ENCODE results near the gene ACTA1. TPM values are rescaled to one million over a fixed set of nuclear protein-coding genes. Genes with fewer than 3 reads are reported as not detected.

Gene ACTA1
- total and polyA plus RNA-seq, 9 of the 15 experiments (the other 6 are each of a cell fraction or from before 2014, with no cell fraction given), result 0.07 to 0.36 TPM; not detected in 7

DNA sequence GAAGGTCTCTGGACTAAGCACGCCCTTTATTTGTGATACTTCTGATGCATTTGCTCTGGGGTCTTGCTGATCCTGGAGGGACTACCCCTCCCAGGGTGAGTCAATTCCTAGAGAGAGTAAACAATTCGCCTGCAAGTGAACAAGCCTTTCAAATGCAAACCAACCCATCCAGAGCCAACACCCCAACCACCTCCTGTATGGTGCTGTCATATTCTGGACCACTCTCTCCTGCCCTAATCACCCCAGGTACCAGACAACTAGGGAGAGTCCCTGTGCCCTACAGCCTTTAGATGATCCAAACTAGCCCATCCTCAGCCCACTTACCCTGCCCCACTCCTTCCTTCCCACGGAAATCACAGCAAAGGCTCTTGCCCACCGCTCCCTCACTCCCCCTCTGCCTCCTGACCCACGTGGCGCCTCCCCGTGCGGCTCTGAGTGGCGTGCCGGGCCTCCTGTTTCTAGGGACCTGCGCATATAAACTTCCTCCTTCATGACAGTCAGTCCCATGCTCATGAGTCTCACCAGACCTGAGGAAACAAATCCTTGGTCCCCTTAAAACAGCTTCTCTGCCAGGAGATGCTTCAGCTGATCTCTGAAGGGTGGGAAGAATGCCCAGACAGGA is 37.2 kb downstream of the ACTA1 start:
- FAIRE-seq, result no peak
- H3K9ac ChIP-seq (ENCODE audit: insufficient read depth in 1 of 2, low read depth in 2 of 2, low read length in 2 of 2), result no peak overlapping the region
- TF ChIP-seq SUPT5H (IDR thresholded peaks at IDR 0.05) (no peak), SOX6 (IDR thresholded peaks at IDR 0.05) (no peak), NRF1 (conservative IDR thresholded peaks at IDR 0.05 in 1 of 2, IDR thresholded peaks at IDR 0.05 in 1 of 2) (peak; percentile 62 to 69)
- TF ChIP-seq, protein P1, sequence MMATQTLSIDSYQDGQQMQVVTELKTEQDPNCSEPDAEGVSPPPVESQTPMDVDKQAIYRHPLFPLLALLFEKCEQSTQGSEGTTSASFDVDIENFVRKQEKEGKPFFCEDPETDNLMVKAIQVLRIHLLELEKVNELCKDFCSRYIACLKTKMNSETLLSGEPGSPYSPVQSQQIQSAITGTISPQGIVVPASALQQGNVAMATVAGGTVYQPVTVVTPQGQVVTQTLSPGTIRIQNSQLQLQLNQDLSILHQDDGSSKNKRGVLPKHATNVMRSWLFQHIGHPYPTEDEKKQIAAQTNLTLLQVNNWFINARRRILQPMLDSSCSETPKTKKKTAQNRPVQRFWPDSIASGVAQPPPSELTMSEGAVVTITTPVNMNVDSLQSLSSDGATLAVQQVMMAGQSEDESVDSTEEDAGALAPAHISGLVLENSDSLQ (IDR thresholded peaks at IDR 0.05), result peak; percentile 39; the same call in 1 of the 2 replicates
- TF ChIP-seq, protein P2, sequence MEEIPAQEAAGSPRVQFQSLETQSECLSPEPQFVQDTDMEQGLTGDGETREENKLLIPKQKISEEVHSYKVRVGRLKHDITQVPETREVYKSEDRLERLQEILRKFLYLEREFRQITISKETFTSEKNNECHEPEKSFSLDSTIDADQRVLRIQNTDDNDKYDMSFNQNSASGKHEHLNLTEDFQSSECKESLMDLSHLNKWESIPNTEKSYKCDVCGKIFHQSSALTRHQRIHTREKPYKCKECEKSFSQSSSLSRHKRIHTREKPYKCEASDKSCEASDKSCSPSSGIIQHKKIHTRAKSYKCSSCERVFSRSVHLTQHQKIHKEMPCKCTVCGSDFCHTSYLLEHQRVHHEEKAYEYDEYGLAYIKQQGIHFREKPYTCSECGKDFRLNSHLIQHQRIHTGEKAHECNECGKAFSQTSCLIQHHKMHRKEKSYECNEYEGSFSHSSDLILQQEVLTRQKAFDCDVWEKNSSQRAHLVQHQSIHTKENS (CRISPR knock-in tag; IDR thresholded peaks at IDR 0.05), result no peak
- TF ChIP-seq, protein P3, sequence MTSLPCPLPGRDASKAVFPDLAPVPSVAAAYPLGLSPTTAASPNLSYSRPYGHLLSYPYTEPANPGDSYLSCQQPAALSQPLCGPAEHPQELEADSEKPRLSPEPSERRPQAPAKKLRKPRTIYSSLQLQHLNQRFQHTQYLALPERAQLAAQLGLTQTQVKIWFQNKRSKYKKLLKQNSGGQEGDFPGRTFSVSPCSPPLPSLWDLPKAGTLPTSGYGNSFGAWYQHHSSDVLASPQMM (CRISPR knock-in tag; IDR thresholded peaks at IDR 0.05), result no peak
- TF ChIP-seq, protein P4, sequence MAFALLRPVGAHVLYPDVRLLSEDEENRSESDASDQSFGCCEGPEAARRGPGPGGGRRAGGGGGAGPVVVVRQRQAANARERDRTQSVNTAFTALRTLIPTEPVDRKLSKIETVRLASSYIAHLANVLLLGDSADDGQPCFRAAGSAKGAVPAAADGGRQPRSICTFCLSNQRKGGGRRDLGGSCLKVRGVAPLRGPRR (CRISPR knock-in tag; IDR thresholded peaks at IDR 0.05), result no peak
- H4K20me1 ChIP-seq (replicated peaks; ENCODE audit: control insufficient read depth, insufficient read depth, low read length), result no peaks in the 10 kb centered on the region
- DNase-seq (ENCODE audit: extremely low read depth in 1 of 4, low spot score in 3 of 4), result no peak
- ChIA-PET CTCF (ENCODE audit: low intra/inter-chr PET ratio) (no interaction called here), POLR2A (interaction anchor here (0.7 to 2.2 kb wide), 7 partner anchors 9 to 110 kb away, joined by 3 to 10 read pairs (median 4); no protein-coding TSS in a partner anchor)
- in situ Hi-C loops (cut with MboI), result no loop called here
- no peak overlapping the region for H3K27ac ChIP-seq (ENCODE audit: extremely low read depth, low read depth, low read length)
- WGBS (ENCODE audit: insufficient coverage, low coverage, missing lambda C conversion rate), result 0% methylated on average over 11 of the region's 11 CpGs
- no peaks in the 10 kb centered on the region for H3K4me1 ChIP-seq (replicated peaks in 1 of 2; ENCODE audit: control insufficient read depth in 2 of 2, insufficient read depth in 2 of 2, low read length in 2 of 2)
- H3K9me3 ChIP-seq (replicated peaks; ENCODE audit: control insufficient read depth, insufficient read depth, low read depth, low read length), result no peaks in the 10 kb centered on the region
- intact Hi-C loops (cut with micrococcal nuclease), result no loop called here
- no TSS peak for BruUV-seq (replicated peaks)
- peaks cover 32 to 54% of the 10 kb centered on the region in 2 experiments for H3K27me3 ChIP-seq (ENCODE audit: control insufficient read depth in 2 of 2, insufficient read depth in 2 of 2, low read length in 2 of 2)
- H3K4me3 ChIP-seq, result no peak overlapping the region
- peak; percentile 56; the same call in 2 of the 3 replicates for ATAC-seq
- H2AFZ ChIP-seq (ENCODE audit: low read depth, low read length), result no peak overlapping the region
- no peaks in the 10 kb centered on the region for H3K79me2 ChIP-seq (ENCODE audit: control insufficient read depth, insufficient read depth, low read length)
- no peaks in the 10 kb centered on the region for H3K9me1 ChIP-seq (ENCODE audit: control insufficient read depth, insufficient read depth, low read length)
- no peaks in the 10 kb centered on the region for H3K36me3 ChIP-seq (ENCODE audit: control insufficient read depth, insufficient read depth, low read length)
- no peak overlapping the region for H3K4me2 ChIP-seq (ENCODE audit: insufficient read depth, low read length)

All from K562 (cell line).